H9 (cell line): ENCODE measurements around the gene COLEC12. TPM values are rescaled to one million over a fixed set of nuclear protein-coding genes. Genes with fewer than 3 reads are reported as not detected.

Experiments
- DNase-seq: peaks from one replicate; pipeline ENCODE4 v3.0.0-alpha.2; 2017
- H2AFZ ChIP-seq: one replicate; pipeline ENCODE4 v1.6.1; 2013; ENCODE audit warnings: mild to moderate bottlenecking, low read length, control low read depth, moderate library complexity
- H2AK5ac ChIP-seq: 2 replicates; pipeline ENCODE4 v1.6.1; 2013; ENCODE audit warnings: low read length, control low read depth, mixed read lengths; ENCODE audit not compliant: insufficient read length
- H2BK120ac ChIP-seq: one replicate; pipeline ENCODE4 v1.6.1; 2013; ENCODE audit warnings: low read depth, mild to moderate bottlenecking, low read length, control low read depth, inconsistent platforms; ENCODE audit not compliant: poor library complexity, severe bottlenecking
- H2BK12ac ChIP-seq: 2 replicates; pipeline ENCODE4 v1.6.1; 2013; ENCODE audit warnings: low read length, control low read depth, mixed read lengths, low read depth; ENCODE audit not compliant: insufficient read length
- H2BK15ac ChIP-seq: 2 replicates; pipeline ENCODE4 v1.6.1; 2013; ENCODE audit warnings: low read depth, low read length, control low read depth
- H2BK20ac ChIP-seq: one replicate; pipeline ENCODE4 v1.6.1; 2013; ENCODE audit warnings: low read depth, mild to moderate bottlenecking, low read length, control low read depth, inconsistent platforms; ENCODE audit not compliant: poor library complexity, severe bottlenecking
- H2BK5ac ChIP-seq: 2 replicates; pipeline ENCODE4 v1.6.1; 2013; ENCODE audit warnings: low read length, control low read depth, mixed read lengths; ENCODE audit not compliant: insufficient read length
- H3K14ac ChIP-seq: 2 replicates; pipeline ENCODE4 v1.6.1; 2013; ENCODE audit warnings: low read length, control low read depth; ENCODE audit not compliant: insufficient read depth
- H3K18ac ChIP-seq: 2 replicates; pipeline ENCODE4 v1.6.1; 2013; ENCODE audit warnings: low read depth, mild to moderate bottlenecking, mixed read lengths, low read length, control low read depth; ENCODE audit not compliant: insufficient read length
- H3K23ac ChIP-seq: 2 replicates; pipeline ENCODE4 v1.6.1; 2013; ENCODE audit warnings: low read length, control low read depth, mixed read lengths, low read depth; ENCODE audit not compliant: insufficient read length
- H3K23me2 ChIP-seq: 2 replicates; pipeline ENCODE4 v1.6.1; 2013; ENCODE audit warnings: low read depth, mild to moderate bottlenecking, mixed read lengths, low read length, control low read depth; ENCODE audit not compliant: insufficient read length, poor library complexity, severe bottlenecking
- H3K27ac ChIP-seq: 2 replicates; pipeline ENCODE4 v1.5.1; 2013; ENCODE audit warnings: low read length, control low read depth, mixed read lengths, low read depth; ENCODE audit not compliant: insufficient read length
- H3K27me3 ChIP-seq: 2 replicates; pipeline ENCODE4 v1.6.1; 2013; ENCODE audit warnings: low read length, control low read depth, inconsistent platforms; ENCODE audit not compliant: insufficient read depth
- H3K4ac ChIP-seq: 2 replicates; pipeline ENCODE4 v1.6.1; 2013; ENCODE audit warnings: low read depth, mild to moderate bottlenecking, control low read depth, inconsistent platforms, low read length, moderate library complexity
- H3K4me1 ChIP-seq: 2 replicates; pipeline ENCODE4 v1.6.1; 2013; ENCODE audit warnings: low read length, control low read depth, inconsistent platforms; ENCODE audit not compliant: insufficient read depth
- H3K4me2 ChIP-seq: 2 replicates; pipeline ENCODE4 v1.6.1; 2013; ENCODE audit warnings: low read length, control low read depth, mixed read lengths; ENCODE audit not compliant: insufficient read length, insufficient read depth
- H3K56ac ChIP-seq: 2 replicates; pipeline ENCODE4 v1.6.1; 2013; ENCODE audit warnings: low read depth, mild to moderate bottlenecking, mixed read lengths, low read length, control low read depth; ENCODE audit not compliant: insufficient read length
- H3K79me1 ChIP-seq: 2 replicates; pipeline ENCODE4 v1.6.1; 2013; ENCODE audit warnings: low read depth, mild to moderate bottlenecking, moderate library complexity, low read length, control low read depth, inconsistent platforms; ENCODE audit not compliant: insufficient read depth, poor library complexity, severe bottlenecking
- H3K79me2 ChIP-seq: 2 replicates; pipeline ENCODE4 v1.6.1; 2013; ENCODE audit warnings: low read length, control low read depth, inconsistent platforms; ENCODE audit not compliant: insufficient read depth
- H3K9ac ChIP-seq: 2 replicates; pipeline ENCODE4 v1.6.1; 2013; ENCODE audit warnings: low read length, control low read depth, mixed read lengths; ENCODE audit not compliant: insufficient read length; ENCODE audit errors: extremely low read depth
- H3K9me3 ChIP-seq: one replicate; pipeline ENCODE4 v1.6.1; 2013; ENCODE audit warnings: low read depth, low read length, inconsistent platforms; ENCODE audit not compliant: control insufficient read depth
- H3T11ph ChIP-seq: one replicate; pipeline ENCODE4 v1.6.1; 2013; ENCODE audit warnings: mild to moderate bottlenecking, low read length, control low read depth, inconsistent platforms
- H4K20me1 ChIP-seq: one replicate; pipeline ENCODE4 v1.6.1; 2013; ENCODE audit not compliant: control insufficient read depth, insufficient read length, insufficient read depth
- H4K5ac ChIP-seq: 2 replicates; pipeline ENCODE4 v1.6.1; 2013; ENCODE audit warnings: low read depth, mild to moderate bottlenecking, mixed read lengths, low read length, control low read depth; ENCODE audit not compliant: insufficient read length
- H4K8ac ChIP-seq: replicated peaks from 2 replicates; pipeline ENCODE4 v1.6.1; 2013; ENCODE audit warnings: low read length, control low read depth, mixed read lengths, low read depth; ENCODE audit not compliant: insufficient read length
- H4K91ac ChIP-seq: 2 replicates; pipeline ENCODE4 v1.6.1; 2013; ENCODE audit warnings: low read depth, mild to moderate bottlenecking, moderate library complexity, mixed read lengths, low read length, control low read depth; ENCODE audit not compliant: insufficient read length
- H3K27ac Mint-ChIP-seq, 3 experiments: 2 replicates in 2 of 3; 3 replicates in 1 of 3; pipeline ENCODE4 v1.8.0; 2020 to 2021; ENCODE audit warnings: mixed read lengths in 3 of 3, mild to moderate bottlenecking in 1 of 3, moderate library complexity in 1 of 3
- H3K27me3 Mint-ChIP-seq: 2 replicates; pipeline ENCODE4 v1.8.0; 2021; ENCODE audit warnings: low read depth, mild to moderate bottlenecking, moderate library complexity, mixed read lengths
- H3K36me3 Mint-ChIP-seq, 3 experiments: 2 replicates in 2 of 3; 3 replicates in 1 of 3; pipeline ENCODE4 v1.8.0; 2020 to 2021; ENCODE audit warnings: low read depth in 3 of 3, mixed read lengths in 3 of 3; ENCODE audit not compliant: insufficient read depth in 1 of 3
- H3K4me1 Mint-ChIP-seq, 2 experiments: 2 replicates each; pipeline ENCODE4 v1.8.0; 2020; ENCODE audit warnings: mixed read lengths in 2 of 2
- H3K4me3 Mint-ChIP-seq, 2 experiments: 2 replicates in 1 of 2; 3 replicates in 1 of 2; pipeline ENCODE4 v1.8.0; 2020 to 2021; ENCODE audit warnings: mild to moderate bottlenecking in 2 of 2, mixed read lengths in 2 of 2, moderate library complexity in 1 of 2
- H3K9me3 Mint-ChIP-seq, 2 experiments: 2 replicates in 1 of 2; 3 replicates in 1 of 2; pipeline ENCODE4 v1.8.0; 2020; ENCODE audit warnings: mild to moderate bottlenecking in 2 of 2, mixed read lengths in 2 of 2, moderate library complexity in 1 of 2
- whole genome bisulfite sequencing: extraction: QIAGEN DNeasy Blood & Tissue Kit; methylation state at CpG from one replicate; pipeline ENCODE4 v1.1.7; 2013; ENCODE audit warnings: missing lambda C conversion rate, low lambda C conversion rate, mixed read lengths; ENCODE audit not compliant: insufficient read length; ENCODE audit errors: extremely low coverage; 5-methylcytosine and 5-hydroxymethylcytosine counted together
- total RNA-seq: library from RNA; stranded (reverse); gene quantifications from 2 replicates; pipeline ENCODE4 v1.2.1, GENCODE V29; 2021
- TF ChIP-seq, protein P1 (sequence below): fragments of 200-600 bp; sonication (generic); conservative IDR thresholded peaks from 3 replicates; pipeline ENCODE4 v1.8.0; 2021; ENCODE audit warnings: antibody characterized with exemption, mild to moderate bottlenecking

Gene COLEC12
- total RNA-seq, 1 experiment from 2014 or later, result 0.70 TPM

GRCh38 chr18:512957-513356, 12.5 kb upstream of the COLEC12 start:
- no peak overlapping the region for H2BK5ac ChIP-seq
- H4K91ac ChIP-seq, result no peak overlapping the region
- no peak overlapping the region for H2BK20ac ChIP-seq
- H3K79me1 ChIP-seq, result no peaks in the 10 kb centered on the region
- H4K20me1 ChIP-seq, result no peaks in the 10 kb centered on the region
- Mint-ChIP-seq H3K27me3 (peaks cover 4% of the 10 kb centered on the region), H3K9me3 (peaks cover 24 to 26% of the 10 kb centered on the region in 2 experiments), H3K4me3 (no peak overlapping the region), H3K36me3 (peaks cover 8 to 25% (median 8%) of the 10 kb centered on the region in 3 experiments), H3K4me1 (peaks cover 12 to 15% of the 10 kb centered on the region in 2 experiments), H3K27ac (no peak overlapping the region)
- H4K8ac ChIP-seq, result no peak overlapping the region
- no peak overlapping the region for H3K4me2 ChIP-seq
- TF ChIP-seq, protein P1, sequence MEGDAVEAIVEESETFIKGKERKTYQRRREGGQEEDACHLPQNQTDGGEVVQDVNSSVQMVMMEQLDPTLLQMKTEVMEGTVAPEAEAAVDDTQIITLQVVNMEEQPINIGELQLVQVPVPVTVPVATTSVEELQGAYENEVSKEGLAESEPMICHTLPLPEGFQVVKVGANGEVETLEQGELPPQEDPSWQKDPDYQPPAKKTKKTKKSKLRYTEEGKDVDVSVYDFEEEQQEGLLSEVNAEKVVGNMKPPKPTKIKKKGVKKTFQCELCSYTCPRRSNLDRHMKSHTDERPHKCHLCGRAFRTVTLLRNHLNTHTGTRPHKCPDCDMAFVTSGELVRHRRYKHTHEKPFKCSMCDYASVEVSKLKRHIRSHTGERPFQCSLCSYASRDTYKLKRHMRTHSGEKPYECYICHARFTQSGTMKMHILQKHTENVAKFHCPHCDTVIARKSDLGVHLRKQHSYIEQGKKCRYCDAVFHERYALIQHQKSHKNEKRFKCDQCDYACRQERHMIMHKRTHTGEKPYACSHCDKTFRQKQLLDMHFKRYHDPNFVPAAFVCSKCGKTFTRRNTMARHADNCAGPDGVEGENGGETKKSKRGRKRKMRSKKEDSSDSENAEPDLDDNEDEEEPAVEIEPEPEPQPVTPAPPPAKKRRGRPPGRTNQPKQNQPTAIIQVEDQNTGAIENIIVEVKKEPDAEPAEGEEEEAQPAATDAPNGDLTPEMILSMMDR, result no peak
- H3T11ph ChIP-seq, result no peak overlapping the region
- no peak overlapping the region for H3K18ac ChIP-seq
- H4K5ac ChIP-seq, result no peak overlapping the region
- H3K14ac ChIP-seq, result no peak overlapping the region
- H3K9me3 ChIP-seq, result no peaks in the 10 kb centered on the region
- DNase-seq, result no peak
- no peak overlapping the region for H2AFZ ChIP-seq
- H3K79me2 ChIP-seq, result no peaks in the 10 kb centered on the region
- H2BK120ac ChIP-seq, result no peak overlapping the region
- no peak overlapping the region for H2BK12ac ChIP-seq
- no peak overlapping the region for H2BK15ac ChIP-seq
- no CpG with 5 or more reads among the region's 9 CpGs for WGBS
- H3K9ac ChIP-seq, result no peak overlapping the region
- H3K4ac ChIP-seq, result no peak overlapping the region
- no peak overlapping the region for H2AK5ac ChIP-seq
- no peak overlapping the region for H3K23ac ChIP-seq
- H3K56ac ChIP-seq, result no peak overlapping the region
- no peaks in the 10 kb centered on the region for H3K27me3 ChIP-seq
- no peaks in the 10 kb centered on the region for H3K23me2 ChIP-seq
- no peak overlapping the region for H3K27ac ChIP-seq
- H3K4me1 ChIP-seq, result no peaks in the 10 kb centered on the region; the same call in 1 of the 2 replicates
